Mononuclear cell (primary cell): ENCODE results near the gene GRB2. TPM values are rescaled to one million over a fixed set of nuclear protein-coding genes. Genes with fewer than 3 reads are reported as not detected.

Experiments used
- H3K27me3 ChIP-seq: 2 replicates; pipeline ENCODE4 v1.6.0; 2011; ENCODE audit warnings: low read length, control low read depth; ENCODE audit not compliant: insufficient read depth
- H3K4me1 ChIP-seq: 2 replicates; pipeline ENCODE4 v1.5.1; 2011; ENCODE audit warnings: mild to moderate bottlenecking, low read length, control low read depth; ENCODE audit not compliant: insufficient read depth
- H3K4me3 ChIP-seq: 2 replicates; pipeline ENCODE4 v1.5.1; 2011; ENCODE audit warnings: mild to moderate bottlenecking, low read length, moderate library complexity
- H3K9me3 ChIP-seq: 2 replicates; pipeline ENCODE4 v1.5.1; 2011; ENCODE audit warnings: low read depth, mild to moderate bottlenecking, control low read depth, low read length
- total RNA-seq: library from RNA; depleted of rRNA; stranded (reverse); fragments of >200 nt; gene quantifications from one replicate; pipeline ENCODE4 v1.2.3, GENCODE V29; 2012

Gene GRB2
- total RNA-seq, 1 donor = 151 TPM

DNA sequence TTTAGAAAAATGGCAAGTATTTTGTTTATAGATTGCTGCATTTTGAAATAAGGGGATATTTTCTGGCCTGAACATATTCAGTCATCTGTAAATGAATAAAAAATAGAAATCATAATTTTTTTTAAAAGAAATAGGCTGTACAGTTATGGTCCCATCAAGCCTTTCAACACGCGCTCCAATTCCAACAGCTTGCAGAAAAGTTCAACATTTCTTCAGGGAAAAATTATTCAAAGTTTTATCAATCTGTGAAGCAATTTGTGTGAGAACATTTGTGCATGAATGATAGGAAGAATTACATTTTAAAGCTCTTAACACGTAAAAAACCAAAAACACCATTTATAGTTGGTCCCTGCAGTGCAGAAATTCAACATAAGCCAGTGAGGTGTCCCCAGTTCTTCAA is 65.5 kb downstream of the GRB2 start:
- peaks cover 91% of the 10 kb centered on the region for H3K4me1 ChIP-seq
- H3K9me3 ChIP-seq = no peaks in the 10 kb centered on the region
- no peak overlapping the region for H3K4me3 ChIP-seq
- H3K27me3 ChIP-seq = no peaks in the 10 kb centered on the region

GRCh38 chr17:75338335-75338734 is 67.1 kb downstream of the GRB2 start:
- H3K9me3 ChIP-seq = no peaks in the 10 kb centered on the region
- no peaks in the 10 kb centered on the region for H3K27me3 ChIP-seq
- no peak overlapping the region for H3K4me3 ChIP-seq
- H3K4me1 ChIP-seq = peaks cover 89% of the 10 kb centered on the region

DNA sequence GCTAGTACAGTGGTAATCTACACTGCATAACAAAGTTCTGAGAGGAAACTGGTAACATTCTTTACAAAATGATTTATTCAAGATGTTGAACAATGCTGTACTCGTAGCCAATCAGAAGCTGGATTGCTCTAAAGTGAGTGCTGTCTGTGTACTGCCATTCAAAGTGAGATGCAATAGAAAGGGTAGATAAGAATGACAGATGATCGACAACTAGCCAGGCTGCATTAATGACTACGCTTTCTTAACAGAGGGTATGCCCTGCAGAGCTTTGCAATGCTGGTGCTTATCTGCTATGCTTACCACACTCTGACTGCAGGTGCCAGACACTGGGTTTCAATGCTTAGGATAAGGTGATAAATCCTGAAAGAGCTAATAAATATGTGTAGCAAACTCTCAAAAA is 70.2 kb downstream of the GRB2 start:
- Histone ChIP-seq H3K4me3 (no peak overlapping the region), H3K27me3 (no peaks in the 10 kb centered on the region), H3K9me3 (no peaks in the 10 kb centered on the region), H3K4me1 (peaks cover 77% of the 10 kb centered on the region)

DNA sequence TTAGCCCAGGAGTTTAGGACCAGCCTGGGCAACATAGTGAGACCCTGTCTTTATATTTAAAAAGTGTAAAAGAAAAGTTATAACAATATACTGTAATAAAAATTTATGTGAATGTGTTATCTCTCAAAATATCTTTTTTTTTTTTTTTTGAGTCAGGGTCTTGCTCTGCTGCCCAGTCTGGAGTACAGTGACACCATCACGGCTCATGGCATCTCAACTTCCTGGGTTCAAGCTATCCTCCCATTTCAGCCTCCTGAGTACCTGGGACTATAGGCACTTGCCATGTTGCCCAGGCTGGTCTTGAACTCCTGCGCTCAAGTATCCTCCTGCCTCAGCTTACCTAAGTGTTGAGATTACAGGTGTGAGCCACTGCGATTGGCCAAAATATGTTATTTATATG is 70.8 kb downstream of the GRB2 start:
- Histone ChIP-seq H3K9me3 (no peaks in the 10 kb centered on the region), H3K27me3 (no peaks in the 10 kb centered on the region), H3K4me1 (peaks cover 77% of the 10 kb centered on the region), H3K4me3 (no peak overlapping the region)

- no peaks in the 10 kb centered on the region for H3K9me3 ChIP-seq
- H3K4me3 ChIP-seq = no peak overlapping the region
- H3K4me1 ChIP-seq = peaks cover 72% of the 10 kb centered on the region
- H3K27me3 ChIP-seq = no peaks in the 10 kb centered on the region
Measured at GRCh38 chr17:75331671-75332070, 73.8 kb downstream of the GRB2 start.

GRCh38 chr17:75327757-75328156 is 77.7 kb downstream of the GRB2 start:
- H3K9me3 ChIP-seq = no peaks in the 10 kb centered on the region
- no peak overlapping the region for H3K4me3 ChIP-seq
- peaks cover 82% of the 10 kb centered on the region for H3K4me1 ChIP-seq
- no peaks in the 10 kb centered on the region for H3K27me3 ChIP-seq

DNA sequence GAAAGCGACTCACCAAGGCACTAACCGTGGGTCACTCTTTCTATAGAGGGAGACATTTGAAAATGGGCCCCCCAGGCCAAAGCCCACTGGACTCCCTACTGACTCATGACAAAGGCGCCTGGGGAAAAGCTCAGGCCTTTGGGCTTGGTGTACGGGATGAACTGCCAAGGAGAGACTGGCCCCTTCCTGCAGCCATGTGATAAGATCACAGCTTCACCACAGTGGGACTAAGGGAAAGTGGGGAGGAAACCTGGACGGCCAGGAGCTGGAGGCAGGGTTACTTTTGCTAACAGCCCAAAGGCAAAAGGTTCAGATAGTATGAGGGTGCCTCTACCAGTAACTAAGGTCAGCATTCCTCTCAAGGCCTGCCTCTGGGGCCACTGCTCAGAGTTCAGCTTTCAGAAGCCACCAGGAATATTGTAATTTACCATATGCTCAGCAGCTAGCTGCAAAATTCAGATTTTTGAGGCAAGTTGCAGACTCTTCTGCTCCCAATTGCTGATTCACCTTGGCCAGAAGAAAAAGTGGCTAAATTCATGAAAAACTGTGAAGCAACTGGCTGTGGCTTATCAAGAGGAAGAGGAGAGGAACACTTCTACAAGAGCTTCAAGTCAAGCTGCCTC is 79.1 kb downstream of the GRB2 start:
- Histone ChIP-seq H3K4me3 (no peak overlapping the region), H3K4me1 (peaks cover 76% of the 10 kb centered on the region), H3K27me3 (no peaks in the 10 kb centered on the region), H3K9me3 (no peaks in the 10 kb centered on the region)

GRCh38 chr17:75325827-75326225 is 79.7 kb downstream of the GRB2 start:
- no peaks in the 10 kb centered on the region for H3K9me3 ChIP-seq
- H3K27me3 ChIP-seq = no peaks in the 10 kb centered on the region
- peaks cover 71% of the 10 kb centered on the region for H3K4me1 ChIP-seq
- no peak overlapping the region for H3K4me3 ChIP-seq

- Histone ChIP-seq H3K4me3 (no peak overlapping the region), H3K9me3 (no peaks in the 10 kb centered on the region), H3K4me1 (peaks cover 68% of the 10 kb centered on the region), H3K27me3 (no peaks in the 10 kb centered on the region)
Measured at GRCh38 chr17:75325348-75325747, 80.1 kb downstream of the GRB2 start.

DNA sequence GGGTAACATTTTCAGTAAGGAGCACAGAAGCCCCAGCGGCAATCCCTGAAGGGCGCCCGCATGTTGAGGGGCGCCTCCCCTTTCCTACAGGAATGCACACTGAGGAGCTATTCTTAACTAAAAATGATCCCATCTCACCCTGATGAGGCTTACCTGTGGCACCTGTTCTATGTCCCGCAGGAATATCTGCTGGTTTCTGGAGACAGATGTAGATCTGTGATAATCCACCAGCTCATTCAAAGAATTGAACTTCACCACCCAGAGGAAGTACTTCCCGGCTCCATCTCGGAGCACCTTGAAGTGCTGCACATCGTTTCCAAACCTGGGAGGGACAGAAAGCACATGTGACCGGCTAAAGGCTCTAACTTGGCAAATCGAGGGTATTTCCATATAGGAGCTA is 84.0 kb downstream of the GRB2 start:
- peaks cover 64% of the 10 kb centered on the region for H3K4me1 ChIP-seq
- H3K27me3 ChIP-seq = no peaks in the 10 kb centered on the region
- no peak overlapping the region for H3K4me3 ChIP-seq
- H3K9me3 ChIP-seq = no peaks in the 10 kb centered on the region

- H3K4me3 ChIP-seq = no peak overlapping the region
- H3K27me3 ChIP-seq = no peaks in the 10 kb centered on the region
- H3K4me1 ChIP-seq = peaks cover 64% of the 10 kb centered on the region
- no peaks in the 10 kb centered on the region for H3K9me3 ChIP-seq
Measured at GRCh38 chr17:75319904-75320691, 85.4 kb downstream of the GRB2 start.

DNA sequence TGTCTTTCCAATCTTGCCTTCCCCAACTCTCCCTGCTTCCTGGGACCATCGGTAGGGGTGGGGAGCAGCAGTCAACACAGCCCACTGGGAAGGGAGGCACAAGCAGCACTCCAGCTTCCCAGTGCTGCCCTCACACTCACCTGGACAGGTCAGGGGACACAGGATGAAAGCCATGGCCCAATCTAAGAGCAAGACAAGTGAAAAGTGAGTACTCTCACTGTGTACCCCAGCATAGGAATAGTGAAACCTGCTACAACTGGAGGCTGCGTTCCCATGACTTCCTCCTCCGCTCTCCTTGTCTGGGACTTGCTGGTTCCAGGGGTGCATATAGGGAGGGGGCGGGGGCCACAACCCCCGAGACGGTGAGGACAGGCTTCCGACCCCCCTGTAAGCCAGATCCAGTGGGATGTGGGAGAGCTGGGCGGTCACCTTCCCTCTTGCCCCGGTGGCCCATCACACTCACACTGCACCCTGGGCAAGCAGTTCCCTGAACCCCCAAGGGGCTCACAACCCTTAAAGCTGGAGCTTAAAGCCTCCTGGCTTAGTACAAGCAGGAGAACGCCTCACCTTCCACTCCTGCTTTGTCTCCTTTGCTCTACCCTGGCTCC is 86.8 kb downstream of the GRB2 start:
- no peak overlapping the region for H3K4me3 ChIP-seq
- H3K9me3 ChIP-seq = no peaks in the 10 kb centered on the region
- peaks cover 65% of the 10 kb centered on the region for H3K4me1 ChIP-seq
- H3K27me3 ChIP-seq = no peaks in the 10 kb centered on the region

GRCh38 chr17:75318211-75318610 is 87.3 kb downstream of the GRB2 start:
- no peaks in the 10 kb centered on the region for H3K9me3 ChIP-seq
- peaks cover 65% of the 10 kb centered on the region for H3K4me1 ChIP-seq
- no peak overlapping the region for H3K4me3 ChIP-seq
- H3K27me3 ChIP-seq = no peaks in the 10 kb centered on the region

GRCh38 chr17:75317671-75318070 is 87.8 kb downstream of the GRB2 start:
- no peaks in the 10 kb centered on the region for H3K9me3 ChIP-seq
- H3K27me3 ChIP-seq = no peaks in the 10 kb centered on the region
- peaks cover 65% of the 10 kb centered on the region for H3K4me1 ChIP-seq
- H3K4me3 ChIP-seq = no peak overlapping the region

GRCh38 chr17:75316253-75316652 is 89.2 kb downstream of the GRB2 start:
- Histone ChIP-seq H3K9me3 (no peaks in the 10 kb centered on the region), H3K27me3 (no peaks in the 10 kb centered on the region), H3K4me1 (peaks cover 78% of the 10 kb centered on the region), H3K4me3 (no peak overlapping the region)
